Inferior parietal cortex (tissue), 1 donor: ENCODE data around the gene TRIM36.

Source experiments
- DNase-seq: peaks from one replicate; pipeline ENCODE4 v3.0.0-alpha.2; 2016; ENCODE audit errors: extremely low spot score

Gene TRIM36, protein sequence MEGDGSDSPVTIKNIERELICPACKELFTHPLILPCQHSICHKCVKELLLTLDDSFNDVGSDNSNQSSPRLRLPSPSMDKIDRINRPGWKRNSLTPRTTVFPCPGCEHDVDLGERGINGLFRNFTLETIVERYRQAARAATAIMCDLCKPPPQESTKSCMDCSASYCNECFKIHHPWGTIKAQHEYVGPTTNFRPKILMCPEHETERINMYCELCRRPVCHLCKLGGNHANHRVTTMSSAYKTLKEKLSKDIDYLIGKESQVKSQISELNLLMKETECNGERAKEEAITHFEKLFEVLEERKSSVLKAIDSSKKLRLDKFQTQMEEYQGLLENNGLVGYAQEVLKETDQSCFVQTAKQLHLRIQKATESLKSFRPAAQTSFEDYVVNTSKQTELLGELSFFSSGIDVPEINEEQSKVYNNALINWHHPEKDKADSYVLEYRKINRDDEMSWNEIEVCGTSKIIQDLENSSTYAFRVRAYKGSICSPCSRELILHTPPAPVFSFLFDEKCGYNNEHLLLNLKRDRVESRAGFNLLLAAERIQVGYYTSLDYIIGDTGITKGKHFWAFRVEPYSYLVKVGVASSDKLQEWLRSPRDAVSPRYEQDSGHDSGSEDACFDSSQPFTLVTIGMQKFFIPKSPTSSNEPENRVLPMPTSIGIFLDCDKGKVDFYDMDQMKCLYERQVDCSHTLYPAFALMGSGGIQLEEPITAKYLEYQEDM

GRCh38 chr5:115169487-115170133 lies at the start of gene TRIM36:
Gene TRIM36 (minus strand): TSS chr5:115169908. CDS start chr5:115169634, 274 bp downstream.
- DNase-seq, result peak; percentile 84

- no peak for DNase-seq
Measured at GRCh38 chr5:115214541-115214940, 44.8 kb upstream of the TRIM36 start.

DNA sequence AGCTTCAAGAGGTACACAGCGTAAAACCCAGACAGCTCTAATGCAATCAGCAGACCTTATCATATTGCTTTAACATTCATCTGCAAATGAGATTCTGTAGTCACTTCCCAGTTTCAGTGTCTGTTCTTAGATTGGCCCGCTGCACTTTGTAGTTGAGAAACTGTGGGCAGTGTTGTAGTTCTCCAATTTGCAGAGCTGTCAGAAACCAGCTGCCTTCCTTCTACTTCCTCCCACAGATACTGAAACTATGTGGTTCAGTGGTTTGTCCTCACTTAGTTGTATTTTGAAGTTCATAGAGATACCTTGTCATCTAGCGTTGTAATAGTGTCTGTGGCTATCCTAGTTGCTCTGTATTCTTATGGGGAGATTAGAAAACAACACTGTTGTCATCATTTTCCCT lies 39.6 kb upstream of the TRIM36 start:
- DNase-seq, result peak; percentile 17

DNA sequence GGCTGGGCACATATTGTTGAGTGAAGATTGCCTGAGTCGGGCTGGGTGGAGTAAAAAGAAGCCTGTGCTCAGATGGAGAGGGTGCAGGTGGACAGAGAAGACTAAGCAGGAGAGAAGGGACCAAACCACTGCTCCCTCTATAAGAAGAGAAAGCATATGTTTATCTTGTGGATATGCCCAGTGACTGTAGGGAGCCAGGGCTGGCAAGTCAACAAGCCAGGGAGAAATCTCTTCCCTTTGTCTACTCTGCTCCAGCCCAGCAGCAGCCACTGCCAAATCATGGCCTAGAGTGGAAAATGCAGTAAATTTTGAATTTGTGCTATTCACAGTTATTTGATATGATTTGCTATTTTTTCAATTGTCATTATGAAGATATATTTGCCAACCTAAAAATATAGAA lies 33.2 kb upstream of the TRIM36 start:
- no peak for DNase-seq

DNA sequence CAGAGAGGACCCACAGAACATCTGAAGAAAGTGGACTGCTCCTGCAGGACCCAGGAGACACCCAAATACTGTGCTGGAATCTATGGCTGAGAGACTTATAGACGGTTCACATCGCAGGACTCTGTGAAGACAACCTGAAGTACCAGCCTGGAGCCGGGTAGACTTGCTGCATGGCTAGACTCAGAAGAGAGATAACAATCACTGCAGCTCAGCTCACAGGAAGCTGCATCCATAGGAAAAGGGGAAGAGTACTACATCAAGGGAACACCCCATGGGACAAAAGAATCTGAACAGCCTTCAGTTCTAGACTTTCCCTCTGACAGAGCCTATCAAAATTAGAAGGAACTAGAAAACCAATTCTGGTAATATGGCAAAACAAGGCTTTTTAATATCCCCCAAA lies 26.5 kb upstream of the TRIM36 start:
- no peak for DNase-seq

DNA sequence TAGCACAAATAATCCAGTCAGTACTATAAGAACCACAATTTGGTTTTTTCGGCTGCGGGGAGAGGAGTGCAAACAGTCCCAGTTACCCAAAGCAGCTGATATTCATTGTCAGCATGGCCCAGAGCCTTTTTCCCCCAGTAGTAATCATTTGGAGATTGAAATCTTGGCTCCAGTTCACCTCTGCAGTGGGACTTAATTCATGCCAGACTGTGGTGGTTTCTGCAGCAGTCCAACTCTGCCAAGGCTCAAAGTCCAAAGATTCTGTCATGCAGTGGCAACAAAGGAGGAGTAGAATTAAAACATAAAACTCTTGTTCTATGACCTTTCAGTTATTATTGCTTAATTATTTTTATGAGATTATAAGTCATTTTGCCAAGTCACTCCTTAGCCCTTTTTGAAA lies 25.0 kb upstream of the TRIM36 start:
- DNase-seq, result no peak

- DNase-seq, result no peak
Measured at GRCh38 chr5:115193295-115193694, 23.6 kb upstream of the TRIM36 start.

DNA sequence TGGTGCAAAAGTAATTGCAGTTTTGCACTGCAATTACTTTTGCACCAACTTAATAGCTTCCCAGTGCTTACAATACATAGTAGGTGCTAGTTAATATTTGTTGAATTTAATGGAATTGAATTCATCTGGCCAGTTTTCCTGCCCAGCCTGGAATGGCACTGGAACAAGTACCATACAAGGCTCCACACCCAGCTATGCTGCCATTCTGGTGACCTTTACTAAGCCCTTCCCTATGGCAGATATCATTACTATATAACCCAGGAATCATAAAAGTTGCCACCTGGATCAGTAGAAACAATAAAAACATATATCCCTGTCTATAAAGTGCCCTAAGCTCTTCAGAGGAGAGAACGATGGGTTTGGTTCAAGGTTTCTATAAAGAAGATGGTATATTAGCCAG lies 22.4 kb upstream of the TRIM36 start:
- no peak for DNase-seq

DNA sequence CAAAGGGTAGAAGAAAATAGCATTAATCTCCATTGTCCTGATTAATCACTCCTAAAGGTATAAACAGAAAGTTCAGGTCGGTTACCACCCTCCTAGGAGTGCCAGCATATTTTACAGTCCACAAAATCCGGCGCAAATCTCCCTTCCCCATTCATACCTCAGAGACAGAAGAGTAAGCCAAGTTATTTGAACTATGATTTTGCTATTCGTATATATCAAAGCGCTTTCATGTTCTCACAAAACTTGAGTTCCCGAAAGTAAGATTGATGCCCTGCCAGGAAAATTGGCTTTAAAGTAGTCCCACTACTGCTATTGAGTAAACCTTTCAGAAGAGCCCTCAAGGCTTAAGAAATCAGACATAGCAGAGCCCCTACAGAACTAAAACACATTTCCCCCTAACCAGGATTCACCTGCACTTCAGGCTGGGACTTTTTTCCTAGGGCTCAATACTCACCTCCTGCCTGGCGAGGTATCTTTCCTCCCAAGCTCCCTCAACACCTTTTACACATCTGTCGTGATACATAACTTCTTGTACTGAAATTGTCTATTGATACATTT lies 21.8 kb upstream of the TRIM36 start:
- DNase-seq, result no peak

- no peak for DNase-seq
Measured at GRCh38 chr5:115190388-115190787, 20.7 kb upstream of the TRIM36 start.

DNA sequence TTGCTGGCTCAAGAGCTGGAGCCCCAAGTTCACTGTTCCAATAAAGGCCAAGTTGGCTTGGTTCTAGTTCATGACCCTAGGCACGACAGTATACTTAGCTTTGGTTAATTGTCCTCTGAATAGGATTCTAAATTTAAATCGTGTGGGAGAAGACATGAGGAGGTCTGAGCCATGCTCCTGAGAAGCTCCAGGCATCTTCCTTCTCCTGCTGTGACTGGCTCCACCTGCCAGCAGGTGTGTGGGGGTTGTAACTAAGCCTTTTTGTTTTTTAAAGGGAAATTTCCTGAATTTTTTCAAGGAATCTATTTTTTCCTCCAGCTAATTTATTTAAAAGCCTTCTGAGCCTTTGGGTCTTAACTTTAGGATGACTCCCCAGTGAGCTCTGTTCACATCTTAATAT lies 20.2 kb upstream of the TRIM36 start:
- DNase-seq, result no peak

GRCh38 chr5:115186794-115187193 lies 17.1 kb upstream of the TRIM36 start:
- no peak for DNase-seq

GRCh38 chr5:115184770-115185169 lies 15.1 kb upstream of the TRIM36 start:
- DNase-seq, result no peak

- DNase-seq, result no peak
Measured at GRCh38 chr5:115181757-115182156, 12.0 kb upstream of the TRIM36 start.

- DNase-seq, result no peak
Measured at GRCh38 chr5:115180165-115180709, 10.5 kb upstream of the TRIM36 start.

DNA sequence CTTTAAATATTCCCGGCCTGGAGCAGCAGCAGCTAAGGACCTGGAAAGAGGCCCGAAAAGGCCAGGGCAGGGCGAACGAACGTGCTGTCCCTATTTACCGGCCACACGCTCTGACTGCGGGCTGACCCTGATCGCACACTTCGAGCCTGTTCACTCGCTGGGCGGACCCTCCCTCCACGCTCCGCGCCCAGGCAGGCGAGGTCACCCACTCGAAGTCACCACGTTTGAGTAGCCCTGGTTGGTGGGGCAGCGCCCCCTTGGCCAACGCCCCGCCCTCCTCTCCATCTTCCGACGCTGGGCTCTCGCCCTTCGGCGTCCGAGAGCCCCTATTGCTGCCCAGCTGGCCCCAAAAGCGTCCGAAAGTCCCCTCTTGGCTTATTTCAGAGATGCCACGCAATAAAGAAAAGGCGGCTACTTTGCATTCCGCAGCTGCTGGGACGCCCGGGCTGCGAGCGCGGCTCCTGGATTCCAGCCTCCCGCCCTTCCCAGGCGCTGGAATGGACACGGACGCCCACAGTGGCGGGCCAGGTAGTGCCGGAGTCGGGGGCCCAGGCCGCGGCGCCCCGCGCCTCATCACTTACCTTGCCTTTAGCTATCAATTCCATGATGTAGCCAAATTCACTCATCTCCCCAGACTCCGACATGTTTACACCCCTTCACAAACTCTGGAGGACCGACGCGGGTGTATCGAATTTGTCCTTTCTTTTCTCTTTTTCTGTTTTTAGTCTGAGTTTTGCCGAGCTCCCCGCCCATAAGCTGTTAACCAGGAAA lies 9.9 kb upstream of the TRIM36 start:
- DNase-seq, result no peak

- no peak for DNase-seq
Measured at GRCh38 chr5:115179030-115179393, 9.3 kb upstream of the TRIM36 start.

DNA sequence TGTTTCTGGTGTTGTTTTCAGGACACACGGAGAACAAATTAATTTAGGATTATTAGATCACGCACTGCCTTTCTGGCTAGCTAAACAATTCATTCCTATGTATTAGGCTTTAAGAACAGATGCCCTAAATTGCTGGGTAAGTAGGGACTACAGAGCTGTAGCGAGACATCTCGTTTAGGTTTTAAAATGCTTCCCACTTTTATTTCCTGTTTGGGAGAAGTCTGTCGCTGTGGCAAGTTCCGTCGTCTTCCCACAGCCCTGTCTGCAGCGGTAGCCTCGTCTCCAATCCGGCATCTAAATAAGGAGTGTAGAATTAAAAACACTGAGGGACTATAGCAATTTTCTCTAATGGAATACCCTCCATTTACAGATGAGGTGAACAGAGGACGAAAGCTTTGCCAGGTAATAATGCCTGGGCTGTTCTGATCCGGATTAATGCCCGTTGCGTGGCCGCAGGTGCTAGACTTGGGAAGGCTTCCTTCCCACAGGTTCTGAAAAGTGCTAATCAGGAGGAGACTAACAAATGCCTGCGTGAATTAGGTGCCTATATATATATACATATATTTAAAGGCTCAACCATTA lies 1.3 kb upstream of the TRIM36 start:
- peak; percentile 36 for DNase-seq

- DNase-seq, result no peak
Measured at GRCh38 chr5:115170134-115170928, 623 bp upstream of the TRIM36 start.

GRCh38 chr5:115168829-115169486 lies 750 bp downstream of the TRIM36 start:
- no peak for DNase-seq
